ENCODE results near the gene P2RY11.

DNA sequence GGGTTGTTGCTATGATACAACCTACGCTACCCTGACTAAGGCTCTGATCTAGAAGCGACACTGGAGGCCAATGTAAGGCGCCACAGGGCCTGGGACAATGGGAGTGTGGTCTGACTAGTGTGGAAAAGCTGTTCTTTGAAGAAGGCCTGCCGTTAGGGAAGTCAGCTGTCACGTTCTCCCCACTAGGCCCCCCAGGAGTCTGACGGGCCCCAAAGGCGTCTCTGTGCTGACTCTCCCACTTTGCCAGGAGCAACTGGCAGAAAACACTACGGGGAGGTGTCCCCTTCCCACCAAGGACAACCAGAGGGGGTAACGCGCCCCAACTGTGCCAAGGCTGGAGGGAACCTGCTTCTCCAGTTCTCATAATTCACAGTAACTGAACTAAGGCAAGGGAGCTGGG lies 33.5 kb downstream of the P2RY11 start:
- TF ChIP-seq, protein P1, sequence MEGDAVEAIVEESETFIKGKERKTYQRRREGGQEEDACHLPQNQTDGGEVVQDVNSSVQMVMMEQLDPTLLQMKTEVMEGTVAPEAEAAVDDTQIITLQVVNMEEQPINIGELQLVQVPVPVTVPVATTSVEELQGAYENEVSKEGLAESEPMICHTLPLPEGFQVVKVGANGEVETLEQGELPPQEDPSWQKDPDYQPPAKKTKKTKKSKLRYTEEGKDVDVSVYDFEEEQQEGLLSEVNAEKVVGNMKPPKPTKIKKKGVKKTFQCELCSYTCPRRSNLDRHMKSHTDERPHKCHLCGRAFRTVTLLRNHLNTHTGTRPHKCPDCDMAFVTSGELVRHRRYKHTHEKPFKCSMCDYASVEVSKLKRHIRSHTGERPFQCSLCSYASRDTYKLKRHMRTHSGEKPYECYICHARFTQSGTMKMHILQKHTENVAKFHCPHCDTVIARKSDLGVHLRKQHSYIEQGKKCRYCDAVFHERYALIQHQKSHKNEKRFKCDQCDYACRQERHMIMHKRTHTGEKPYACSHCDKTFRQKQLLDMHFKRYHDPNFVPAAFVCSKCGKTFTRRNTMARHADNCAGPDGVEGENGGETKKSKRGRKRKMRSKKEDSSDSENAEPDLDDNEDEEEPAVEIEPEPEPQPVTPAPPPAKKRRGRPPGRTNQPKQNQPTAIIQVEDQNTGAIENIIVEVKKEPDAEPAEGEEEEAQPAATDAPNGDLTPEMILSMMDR (conservative IDR thresholded peaks at IDR 0.05; ENCODE audit: low read length) = no peak
- no peak for TF ChIP-seq EZH2phosphoT487 (IDR thresholded peaks at IDR 0.05; ENCODE audit: borderline replicate concordance)

Data from Loucy (cell line).